Stimulated activated CD8-positive, alpha-beta memory T cell treated with anti-CD3 and anti-CD28 coated beads, Interleukin-4, amount 100 ng/mL, for 48 hours (primary cell): ENCODE measurements around the gene HMG20B.

Experiments
- DNase-seq: peaks from one replicate; pipeline ENCODE4 v3.0.0-alpha.2; 2020

Gene HMG20B

GRCh38 chr19:3537438-3538240 is 35.1 kb upstream of the HMG20B start:
- no peak for DNase-seq

GRCh38 chr19:3538258-3538929 is 34.4 kb upstream of the HMG20B start:
- DNase-seq: no peak

- no peak for DNase-seq
Measured at GRCh38 chr19:3538965-3539755, 33.6 kb upstream of the HMG20B start, which contains the start of gene TEKTIP1. TEKTIP1 (plus strand) TSS chr19:3539174; CDS start chr19:3539178, 4 bp downstream.

- no peak for DNase-seq
Measured at GRCh38 chr19:3539756-3540118, 33.0 kb upstream of the HMG20B start.

- no peak for DNase-seq
Measured at GRCh38 chr19:3543150-3544057, 29.3 kb upstream of the HMG20B start.

- DNase-seq: no peak
Measured at GRCh38 chr19:3544058-3544376, 28.7 kb upstream of the HMG20B start.

GRCh38 chr19:3544742-3545668 is 27.7 kb upstream of the HMG20B start:
- peak; percentile 95 for DNase-seq

- DNase-seq: no peak
Measured at GRCh38 chr19:3545669-3546034, 27.1 kb upstream of the HMG20B start.

- no peak for DNase-seq
Measured at GRCh38 chr19:3546119-3546518, 26.6 kb upstream of the HMG20B start.

GRCh38 chr19:3547301-3547731 is 25.4 kb upstream of the HMG20B start:
- peak; percentile 71 for DNase-seq

- DNase-seq: no peak
Measured at GRCh38 chr19:3547767-3548282, 24.9 kb upstream of the HMG20B start.

GRCh38 chr19:3548606-3549005 is 24.1 kb upstream of the HMG20B start:
- no peak for DNase-seq

GRCh38 chr19:3549816-3550215 is 22.9 kb upstream of the HMG20B start:
- DNase-seq: no peak

GRCh38 chr19:3550947-3551791 is 21.6 kb upstream of the HMG20B start:
- no peak for DNase-seq

- DNase-seq: no peak
Measured at GRCh38 chr19:3551792-3552095, 21.0 kb upstream of the HMG20B start.

GRCh38 chr19:3554254-3555083 is 18.3 kb upstream of the HMG20B start:
- DNase-seq: no peak

GRCh38 chr19:3555653-3556422 is 16.9 kb upstream of the HMG20B start:
- DNase-seq: no peak

GRCh38 chr19:3556423-3556977 is 16.2 kb upstream of the HMG20B start:
- DNase-seq: peak; percentile 36
